ENCODE measurements around the gene TMEM234. TPM values are rescaled to one million over a fixed set of nuclear protein-coding genes. Genes with fewer than 3 reads are reported as not detected.
A peak's percentile ranks its signal among the peaks of the same experiment; 100 is the strongest.

The TMEM234 gene
- total and polyA plus RNA-seq, 2 donors from 2014 or later = 20.5 to 39.4 TPM

DNA sequence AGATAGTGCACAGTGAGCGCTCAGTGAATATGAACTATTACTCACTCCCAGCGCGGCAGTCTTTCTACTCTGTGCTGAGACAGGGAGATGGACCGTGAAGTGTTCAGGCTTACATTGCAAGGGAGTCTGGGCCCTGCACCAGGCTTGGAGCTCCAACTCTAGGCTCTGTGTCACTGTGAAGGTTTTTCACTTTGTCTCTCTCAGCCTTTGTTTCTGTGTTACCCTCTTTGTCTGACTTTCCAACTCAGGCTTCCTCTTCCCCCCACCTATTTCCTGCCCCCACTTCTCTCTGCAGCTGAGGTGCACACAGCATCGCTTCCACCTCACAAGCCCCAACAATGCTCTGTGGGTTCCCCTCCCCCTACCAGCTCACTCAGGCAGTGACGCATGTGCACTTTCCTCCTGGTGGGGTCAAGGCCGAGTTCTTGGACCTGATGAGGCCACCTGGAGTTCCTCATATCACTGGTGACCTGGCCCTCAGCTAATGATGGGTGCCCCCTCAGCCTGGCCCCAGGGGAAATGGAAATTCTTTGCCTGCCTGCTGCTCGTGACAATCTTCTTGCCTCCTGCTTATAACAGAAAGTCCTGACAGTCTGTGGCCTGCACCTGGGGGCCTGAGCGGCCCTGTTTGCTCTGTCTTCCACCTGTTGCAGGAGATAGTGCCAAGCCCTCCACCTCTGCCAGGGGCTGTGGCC is 27.8 kb upstream of the TMEM234 start:
- Histone ChIP-seq H3K9me3 (ENCODE audit: control insufficient read depth in 2 of 3, insufficient read depth in 1 of 3, low read length in 3 of 3) (no peaks in the 10 kb centered on the region), H3K4me3 (ENCODE audit: low read length in 3 of 3) (no peak overlapping the region), H3K4me1 (ENCODE audit: control insufficient read depth in 2 of 3, insufficient read depth in 2 of 3, low read depth in 1 of 3, low read length in 3 of 3) (peaks cover 0 to 29% (median 9%) of the 10 kb centered on the region in 3 donors), H3K27me3 (ENCODE audit: control insufficient read depth, insufficient read depth, low read length) (no peaks in the 10 kb centered on the region), H3K9ac (ENCODE audit: low read length in 3 of 3) (peak overlapping the region in 1 of 3 donors; percentile 40), H3K36me3 (ENCODE audit: control insufficient read depth in 2 of 3, insufficient read depth in 3 of 3, low read length in 3 of 3) (no peaks in the 10 kb centered on the region), H3K27ac (ENCODE audit: low read depth in 2 of 2, low read length in 2 of 2) (peak overlapping the region; percentile 50 to 71)
- DNase-seq (peak; percentile 68 to 85 (median 80)), FAIRE-seq (no peak)
- TF ChIP-seq, protein P1, sequence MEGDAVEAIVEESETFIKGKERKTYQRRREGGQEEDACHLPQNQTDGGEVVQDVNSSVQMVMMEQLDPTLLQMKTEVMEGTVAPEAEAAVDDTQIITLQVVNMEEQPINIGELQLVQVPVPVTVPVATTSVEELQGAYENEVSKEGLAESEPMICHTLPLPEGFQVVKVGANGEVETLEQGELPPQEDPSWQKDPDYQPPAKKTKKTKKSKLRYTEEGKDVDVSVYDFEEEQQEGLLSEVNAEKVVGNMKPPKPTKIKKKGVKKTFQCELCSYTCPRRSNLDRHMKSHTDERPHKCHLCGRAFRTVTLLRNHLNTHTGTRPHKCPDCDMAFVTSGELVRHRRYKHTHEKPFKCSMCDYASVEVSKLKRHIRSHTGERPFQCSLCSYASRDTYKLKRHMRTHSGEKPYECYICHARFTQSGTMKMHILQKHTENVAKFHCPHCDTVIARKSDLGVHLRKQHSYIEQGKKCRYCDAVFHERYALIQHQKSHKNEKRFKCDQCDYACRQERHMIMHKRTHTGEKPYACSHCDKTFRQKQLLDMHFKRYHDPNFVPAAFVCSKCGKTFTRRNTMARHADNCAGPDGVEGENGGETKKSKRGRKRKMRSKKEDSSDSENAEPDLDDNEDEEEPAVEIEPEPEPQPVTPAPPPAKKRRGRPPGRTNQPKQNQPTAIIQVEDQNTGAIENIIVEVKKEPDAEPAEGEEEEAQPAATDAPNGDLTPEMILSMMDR (IDR thresholded peaks at IDR 0.05; ENCODE audit: borderline replicate concordance, extremely low read depth, insufficient read depth) = no peak
- intact Hi-C loops (cut with DNase I) = no loop called here

DNA sequence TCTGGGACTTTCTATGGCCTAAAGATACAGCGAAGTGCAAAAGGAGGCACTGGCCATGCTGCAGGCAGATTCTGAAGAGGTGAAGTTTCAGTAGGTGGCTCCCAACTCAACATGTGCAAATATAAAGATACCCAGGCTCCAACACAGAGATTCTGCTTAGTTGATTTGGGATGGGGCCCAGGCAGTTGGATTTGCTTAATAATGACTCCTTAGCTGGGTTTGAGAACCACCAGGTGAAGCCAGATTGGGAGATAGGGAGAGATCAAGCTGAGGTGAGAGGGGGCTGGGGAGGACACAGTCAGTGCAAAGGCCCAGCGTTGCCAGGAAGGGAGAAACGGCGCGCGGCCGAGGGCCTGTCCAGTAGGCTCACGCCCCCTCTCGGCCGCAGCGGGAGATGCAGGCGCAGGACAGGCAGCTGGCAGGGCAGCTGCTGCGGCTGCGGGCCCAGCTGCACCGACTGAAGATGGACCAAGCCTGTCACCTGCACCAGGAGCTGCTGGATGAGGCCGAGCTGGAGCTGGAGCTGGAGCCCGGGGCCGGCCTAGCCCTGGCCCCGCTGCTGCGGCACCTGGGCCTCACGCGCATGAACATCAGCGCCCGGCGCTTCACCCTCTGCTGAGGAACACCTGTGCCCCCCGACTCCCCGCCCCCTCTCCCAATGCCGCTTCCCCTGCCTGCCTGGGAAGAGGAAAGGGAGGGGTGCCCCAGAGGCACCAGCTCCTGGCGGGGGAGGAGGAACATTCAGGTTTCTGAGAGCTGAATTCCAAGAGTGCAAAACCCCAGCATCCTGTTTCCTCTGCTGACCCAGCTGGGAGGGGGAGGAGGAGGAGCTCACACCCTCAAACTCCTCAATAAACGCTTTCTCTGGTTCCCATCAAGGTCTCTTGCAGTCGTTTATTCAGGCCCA is 26.1 kb upstream of the TMEM234 start:
- Histone ChIP-seq H3K27ac (ENCODE audit: low read depth in 2 of 2, low read length in 2 of 2) (peak overlapping the region; percentile 86 to 89), H3K4me1 (ENCODE audit: control insufficient read depth in 2 of 3, insufficient read depth in 2 of 3, low read depth in 1 of 3, low read length in 3 of 3) (peaks cover 0 to 26% (median 9%) of the 10 kb centered on the region in 3 donors), H3K27me3 (ENCODE audit: control insufficient read depth, insufficient read depth, low read length) (no peaks in the 10 kb centered on the region), H3K4me3 (ENCODE audit: low read length in 3 of 3) (peak overlapping the region in 1 of 3 donors; percentile 44), H3K9ac (ENCODE audit: low read length in 3 of 3) (peak overlapping the region in 1 of 3 donors; percentile 69), H3K36me3 (ENCODE audit: control insufficient read depth in 2 of 3, insufficient read depth in 3 of 3, low read length in 3 of 3) (no peaks in the 10 kb centered on the region), H3K9me3 (ENCODE audit: control insufficient read depth in 2 of 3, insufficient read depth in 1 of 3, low read length in 3 of 3) (no peaks in the 10 kb centered on the region)
- FAIRE-seq = no peak
- peak; percentile 89 to 94 (median 90) for DNase-seq
- TF ChIP-seq, protein P1 (IDR thresholded peaks at IDR 0.05; ENCODE audit: borderline replicate concordance, extremely low read depth, insufficient read depth) = peak; percentile 80
- intact Hi-C loops (cut with DNase I) = no loop called here

DNA sequence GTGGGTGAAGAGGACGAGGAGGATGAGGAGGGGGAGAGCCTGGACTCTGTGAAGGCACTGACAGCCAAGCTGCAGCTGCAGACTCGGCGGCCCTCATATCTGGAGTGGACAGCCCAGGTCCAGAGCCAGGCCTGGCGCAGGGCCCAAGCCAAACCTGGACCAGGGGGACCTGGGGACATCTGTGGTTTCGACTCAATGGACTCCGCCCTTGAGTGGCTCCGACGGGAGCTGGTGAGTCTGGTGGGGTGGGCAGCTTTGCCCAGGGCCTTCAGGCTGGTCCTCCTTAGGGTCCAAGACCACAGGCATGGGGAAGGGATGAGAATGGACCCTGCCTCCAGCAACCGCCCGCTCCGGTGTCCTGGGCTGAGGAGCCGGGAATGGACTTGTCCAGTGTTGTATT is 25.3 kb upstream of the TMEM234 start:
- peak overlapping the region; percentile 86 to 89 for H3K27ac ChIP-seq (ENCODE audit: low read depth in 2 of 2, low read length in 2 of 2)
- TF ChIP-seq, protein P1 (IDR thresholded peaks at IDR 0.05; ENCODE audit: borderline replicate concordance, extremely low read depth, insufficient read depth) = no peak
- DNase-seq (peak in 1 of 5 donors; percentile 83), FAIRE-seq (no peak)
- H3K9ac ChIP-seq (ENCODE audit: low read length in 3 of 3) = peak overlapping the region in 1 of 3 donors; percentile 69
- no peaks in the 10 kb centered on the region for H3K36me3 ChIP-seq (ENCODE audit: control insufficient read depth in 2 of 3, insufficient read depth in 3 of 3, low read length in 3 of 3)
- no peaks in the 10 kb centered on the region for H3K27me3 ChIP-seq (ENCODE audit: control insufficient read depth, insufficient read depth, low read length)
- H3K4me1 ChIP-seq (ENCODE audit: control insufficient read depth in 2 of 3, insufficient read depth in 2 of 3, low read depth in 1 of 3, low read length in 3 of 3) = peaks cover 0 to 23% (median 9%) of the 10 kb centered on the region in 3 donors
- H3K9me3 ChIP-seq (ENCODE audit: control insufficient read depth in 2 of 3, insufficient read depth in 1 of 3, low read length in 3 of 3) = no peaks in the 10 kb centered on the region
- intact Hi-C loops (cut with DNase I) = no loop called here
- H3K4me3 ChIP-seq (ENCODE audit: low read length in 3 of 3) = peak overlapping the region in 2 of 3 donors; percentile 12 to 44
